Keratinocyte (primary cell): ENCODE measurements around the gene UROD. TPM values are rescaled to one million over a fixed set of nuclear protein-coding genes. Genes with fewer than 3 reads are reported as not detected.

Source experiments
- DNase-seq: peaks from one replicate; pipeline ENCODE4 v3.0.0-alpha.2; 2011; ENCODE audit warnings: low read depth, missing footprints, low spot score
- FAIRE-seq: peaks from 2 replicates; lab custom pipeline; 2011; peaks lifted over from hg19 to GRCh38; lab: Jason Lieb, UNC
- H2AFZ ChIP-seq: 2 replicates; pipeline ENCODE4 v1.6.0; 2012; ENCODE audit warnings: low read length, control low read depth, inconsistent platforms; ENCODE audit not compliant: control insufficient read depth
- H3K27ac ChIP-seq: 2 replicates; pipeline ENCODE4 v1.5.1; 2011; ENCODE audit warnings: low read length; ENCODE audit not compliant: control insufficient read depth, insufficient read depth
- H3K27me3 ChIP-seq: 3 replicates; pipeline ENCODE4 v1.6.0; 2011; ENCODE audit warnings: low read length; ENCODE audit not compliant: control insufficient read depth, insufficient read depth; ENCODE audit errors: extremely low read depth
- H3K36me3 ChIP-seq, 2 experiments: 2 replicates in 1 of 2; 3 replicates in 1 of 2; pipeline ENCODE4 v1.5.1; 2011; ENCODE audit warnings: low read length in 2 of 2, mild to moderate bottlenecking in 1 of 2; ENCODE audit not compliant: control insufficient read depth in 2 of 2, insufficient read depth in 2 of 2; ENCODE audit errors: extremely low read depth in 1 of 2
- H3K4me1 ChIP-seq: 3 replicates; pipeline ENCODE4 v1.5.1; 2011; ENCODE audit warnings: low read length; ENCODE audit not compliant: control insufficient read depth, insufficient read depth; ENCODE audit errors: extremely low read depth
- H3K4me2 ChIP-seq: 3 replicates; pipeline ENCODE4 v1.6.0; 2011; ENCODE audit warnings: low read depth, low read length; ENCODE audit not compliant: control insufficient read depth, insufficient read depth; ENCODE audit errors: extremely low read depth
- H3K4me3 ChIP-seq, 3 experiments: fragments of 200-600 bp in 1 of 3; sonication (generic) in 1 of 3; 2 replicates in 2 of 3; 3 replicates in 1 of 3; pipeline ENCODE4 v1.5.1; 2011 to 2016; ENCODE audit warnings: low read length in 3 of 3, mild to moderate bottlenecking in 3 of 3, control low read depth in 2 of 3, inconsistent platforms in 1 of 3, low read depth in 1 of 3, mixed read lengths in 1 of 3, mixed run types in 1 of 3, moderate library complexity in 1 of 3; ENCODE audit not compliant: control insufficient read depth in 2 of 3, insufficient read depth in 2 of 3; ENCODE audit errors: extremely low read depth in 1 of 3
- H3K79me2 ChIP-seq: 2 replicates; pipeline ENCODE4 v1.6.0; 2012; ENCODE audit warnings: low read length; ENCODE audit not compliant: control insufficient read depth, insufficient read depth
- H3K9ac ChIP-seq: 3 replicates; pipeline ENCODE4 v1.6.0; 2011; ENCODE audit warnings: low read length; ENCODE audit not compliant: control insufficient read depth, insufficient read depth; ENCODE audit errors: extremely low read depth
- H3K9me1 ChIP-seq: 3 replicates; pipeline ENCODE4 v1.6.0; 2011; ENCODE audit warnings: low read length; ENCODE audit not compliant: control insufficient read depth, insufficient read depth; ENCODE audit errors: extremely low read depth
- H3K9me3 ChIP-seq: 2 replicates; pipeline ENCODE4 v1.5.1; 2012; ENCODE audit warnings: low read depth, low read length; ENCODE audit not compliant: control insufficient read depth
- H4K20me1 ChIP-seq: 3 replicates; pipeline ENCODE4 v1.6.0; 2011; ENCODE audit warnings: low read length; ENCODE audit not compliant: control insufficient read depth, insufficient read depth; ENCODE audit errors: extremely low read depth
- EZH2 ChIP-seq: IDR thresholded peaks from one replicate; pipeline ENCODE4 v1.6.1; 2012; ENCODE audit warnings: inconsistent platforms, mild to moderate bottlenecking, low read length, moderate library complexity
- dilution Hi-C: fragments of 300-500 bp; cut with MboI; formaldehyde crosslinking; loops from one replicate; pipeline ENCODE4 v1.7.0; 2020; ENCODE audit warnings: low sequenced_read_pairs; ENCODE audit not compliant: extremely low pct_ligation_motif_present
- polyA plus RNA-seq, 5 experiments: library from polyadenylated mRNA; depleted of rRNA in 3 of 5; stranded (reverse) in 3 of 5; stranded (forward) in 1 of 5; unstranded in 1 of 5; fragments of >200 nt; gene quantifications; 1 replicate in 1 of 5; 2 replicates in 3 of 5; 3 replicates in 1 of 5; pipeline versions ENCODE4 v1.2.1 to v1.2.3, GENCODE V29; 2011 to 2012; ENCODE audit warnings: missing spikeins in 2 of 5, low read depth in 1 of 5, low replicate concordance in 1 of 5
- TF ChIP-seq, protein P1 (sequence below), 3 experiments: IDR thresholded peaks in 1 of 3; conservative IDR thresholded peaks in 1 of 3; optimal IDR thresholded peaks in 1 of 3; 2 replicates in 2 of 3; 3 replicates in 1 of 3; pipeline versions ENCODE3 to v1.5.1; 2011; ENCODE audit warnings: low read length in 3 of 3, mild to moderate bottlenecking in 3 of 3, moderate library complexity in 2 of 3, control low read depth in 1 of 3, inconsistent platforms in 1 of 3; ENCODE audit not compliant: insufficient read depth in 2 of 3; ENCODE audit errors: extremely low read depth in 1 of 3

UROD gene
- polyA plus RNA-seq, 1 donor (not counting 4 experiments of a cell fraction or from before 2014, with no cell fraction given): 157 TPM

DNA sequence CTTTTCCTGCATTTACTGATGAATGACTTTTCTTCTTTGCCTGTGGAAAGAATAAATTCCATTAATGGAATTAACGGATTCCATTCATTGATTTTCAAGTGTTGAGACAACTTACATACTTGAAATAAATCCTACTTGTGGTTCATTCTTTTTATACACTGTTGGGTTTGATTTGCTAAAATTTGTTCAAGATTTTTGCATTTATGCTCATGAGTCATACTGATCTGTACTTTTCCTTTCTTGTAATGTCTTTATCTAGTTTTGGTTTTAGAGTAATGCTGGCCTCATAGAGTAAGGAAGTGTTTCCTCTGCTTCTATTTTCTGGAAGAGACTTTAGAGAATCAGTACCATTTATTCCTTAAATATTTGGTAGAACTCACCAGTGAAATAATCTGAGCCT lies 14.4 kb downstream of the UROD start:
- no peak overlapping the region for H3K4me3 ChIP-seq
- no peak overlapping the region for H3K27ac ChIP-seq
- H3K9me3 ChIP-seq: no peaks in the 10 kb centered on the region
- no peaks in the 10 kb centered on the region for H3K9me1 ChIP-seq
- DNase-seq (no peak), FAIRE-seq (no peak)
- dilution Hi-C loops: no loop called here
- no peaks in the 10 kb centered on the region for H3K79me2 ChIP-seq
- H4K20me1 ChIP-seq: no peaks in the 10 kb centered on the region
- no peak overlapping the region for H2AFZ ChIP-seq
- no peak overlapping the region for H3K4me2 ChIP-seq
- no peaks in the 10 kb centered on the region for H3K27me3 ChIP-seq
- no peaks in the 10 kb centered on the region for H3K36me3 ChIP-seq
- TF ChIP-seq EZH2: no peak
- TF ChIP-seq, protein P1, sequence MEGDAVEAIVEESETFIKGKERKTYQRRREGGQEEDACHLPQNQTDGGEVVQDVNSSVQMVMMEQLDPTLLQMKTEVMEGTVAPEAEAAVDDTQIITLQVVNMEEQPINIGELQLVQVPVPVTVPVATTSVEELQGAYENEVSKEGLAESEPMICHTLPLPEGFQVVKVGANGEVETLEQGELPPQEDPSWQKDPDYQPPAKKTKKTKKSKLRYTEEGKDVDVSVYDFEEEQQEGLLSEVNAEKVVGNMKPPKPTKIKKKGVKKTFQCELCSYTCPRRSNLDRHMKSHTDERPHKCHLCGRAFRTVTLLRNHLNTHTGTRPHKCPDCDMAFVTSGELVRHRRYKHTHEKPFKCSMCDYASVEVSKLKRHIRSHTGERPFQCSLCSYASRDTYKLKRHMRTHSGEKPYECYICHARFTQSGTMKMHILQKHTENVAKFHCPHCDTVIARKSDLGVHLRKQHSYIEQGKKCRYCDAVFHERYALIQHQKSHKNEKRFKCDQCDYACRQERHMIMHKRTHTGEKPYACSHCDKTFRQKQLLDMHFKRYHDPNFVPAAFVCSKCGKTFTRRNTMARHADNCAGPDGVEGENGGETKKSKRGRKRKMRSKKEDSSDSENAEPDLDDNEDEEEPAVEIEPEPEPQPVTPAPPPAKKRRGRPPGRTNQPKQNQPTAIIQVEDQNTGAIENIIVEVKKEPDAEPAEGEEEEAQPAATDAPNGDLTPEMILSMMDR (optimal IDR thresholded peaks at IDR 0.05 in 1 of 3, IDR thresholded peaks at IDR 0.05 in 1 of 3, conservative IDR thresholded peaks at IDR 0.05 in 1 of 3; ENCODE audit: extremely low read depth in 1 of 3, insufficient read depth in 2 of 3, low read length in 3 of 3): no peak
- H3K4me1 ChIP-seq: no peaks in the 10 kb centered on the region
- H3K9ac ChIP-seq: no peak overlapping the region

DNA sequence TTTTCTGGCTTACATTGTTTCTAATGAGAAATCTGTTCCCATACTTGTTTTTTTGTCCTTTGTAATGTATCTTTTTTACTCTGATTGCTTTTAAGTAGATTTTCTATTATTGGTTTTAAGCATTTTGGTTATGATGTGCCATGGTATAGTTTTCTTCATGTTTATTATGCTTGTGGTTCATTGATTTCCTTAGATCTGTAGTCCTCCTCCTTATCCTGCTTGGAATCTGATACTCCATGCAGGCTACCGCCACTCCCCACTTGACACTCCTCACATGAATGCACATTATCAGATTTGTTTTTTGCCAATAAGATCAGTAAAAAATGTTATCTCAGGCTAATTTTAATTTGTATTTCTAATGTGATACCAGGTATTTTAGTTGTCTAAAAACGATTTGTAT lies 20.8 kb downstream of the UROD start:
- H3K4me2 ChIP-seq: no peak overlapping the region
- dilution Hi-C loops: no loop called here
- H3K36me3 ChIP-seq: no peaks in the 10 kb centered on the region
- no peaks in the 10 kb centered on the region for H3K9me1 ChIP-seq
- no peak for TF ChIP-seq EZH2
- TF ChIP-seq, protein P1 (optimal IDR thresholded peaks at IDR 0.05 in 1 of 3, IDR thresholded peaks at IDR 0.05 in 1 of 3, conservative IDR thresholded peaks at IDR 0.05 in 1 of 3; ENCODE audit: extremely low read depth in 1 of 3, insufficient read depth in 2 of 3, low read length in 3 of 3): no peak
- FAIRE-seq (no peak), DNase-seq (no peak)
- H3K27me3 ChIP-seq: no peaks in the 10 kb centered on the region
- H3K79me2 ChIP-seq: no peaks in the 10 kb centered on the region
- H4K20me1 ChIP-seq: no peaks in the 10 kb centered on the region
- H3K4me1 ChIP-seq: no peaks in the 10 kb centered on the region
- H3K9ac ChIP-seq: no peak overlapping the region
- H3K4me3 ChIP-seq: no peak overlapping the region
- H2AFZ ChIP-seq: no peak overlapping the region
- no peak overlapping the region for H3K27ac ChIP-seq
- no peaks in the 10 kb centered on the region for H3K9me3 ChIP-seq
